Neural crest cell (in vitro differentiated cells): Measurements from ENCODE around the gene AUH. TPM values are rescaled to one million over a fixed set of nuclear protein-coding genes. Genes with fewer than 3 reads are reported as not detected.
A peak's percentile ranks its signal among the peaks of the same experiment; 100 is the strongest.

Experiments used
- DNase-seq: peaks from one replicate; pipeline ENCODE4 v3.0.0; 2021; ENCODE audit warnings: low read depth, mixed read lengths, low spot score
- H3K27ac Mint-ChIP-seq: one replicate; pipeline ENCODE4 v1.8.0; 2021; ENCODE audit warnings: mild to moderate bottlenecking, mixed read lengths; ENCODE audit not compliant: unreplicated experiment
- H3K27me3 Mint-ChIP-seq: 2 replicates; pipeline ENCODE4 v1.8.0; 2021; ENCODE audit warnings: low read depth, mild to moderate bottlenecking, mixed read lengths
- H3K36me3 Mint-ChIP-seq: 2 replicates; pipeline ENCODE4 v1.8.0; 2021; ENCODE audit warnings: low read depth, mild to moderate bottlenecking, mixed read lengths
- H3K4me1 Mint-ChIP-seq: 2 replicates; pipeline ENCODE4 v1.8.0; 2021; ENCODE audit warnings: mixed read lengths
- H3K4me3 Mint-ChIP-seq: one replicate; pipeline ENCODE4 v1.8.0; 2021; ENCODE audit warnings: mild to moderate bottlenecking, mixed read lengths
- H3K9me3 Mint-ChIP-seq: 2 replicates; pipeline ENCODE4 v1.8.0; 2021; ENCODE audit warnings: mixed read lengths
- total RNA-seq: library from RNA; stranded (reverse); gene quantifications from 2 replicates; pipeline ENCODE4 v1.2.1, GENCODE V29; 2021
- TF ChIP-seq, protein P1 (sequence below): fragments of 200-600 bp; sonication (generic); conservative IDR thresholded peaks from 2 replicates; pipeline ENCODE4 v1.5.0; 2021; ENCODE audit warnings: antibody characterized with exemption, mild to moderate bottlenecking

The AUH gene
- total RNA-seq, 1 donor from 2014 or later, result 10.8 TPM

DNA sequence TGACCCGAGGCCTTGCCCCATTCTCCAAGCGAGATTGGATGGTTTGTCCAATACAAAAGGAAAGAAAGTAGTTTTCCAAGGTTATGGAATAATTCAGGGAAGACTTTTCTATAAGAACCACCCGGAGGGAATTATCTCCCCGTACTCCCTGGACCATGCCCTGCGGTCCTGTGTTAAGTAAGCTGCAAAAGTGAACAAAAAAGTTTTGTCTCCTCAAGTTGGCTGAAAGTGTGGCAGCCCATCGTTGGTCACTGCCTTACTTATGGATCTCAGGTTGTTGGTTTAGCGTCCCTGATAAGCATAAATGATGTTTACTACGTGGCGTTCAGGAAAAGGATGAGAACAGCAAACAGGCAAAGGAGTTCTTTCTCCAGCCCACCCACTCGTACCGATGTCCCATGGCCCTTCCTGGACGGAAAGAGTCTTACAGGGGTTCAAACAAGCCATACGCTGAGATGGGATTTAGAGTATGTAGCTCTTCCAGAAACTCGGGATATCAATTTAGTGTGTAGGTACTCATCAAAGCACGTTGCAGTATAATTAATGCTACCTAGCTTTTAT, 413 bp upstream of the AUH start:
- Mint-ChIP-seq H3K9me3 (peaks cover 5% of the 10 kb centered on the region), H3K4me3 (peak overlapping the region; percentile 87), H3K4me1 (peaks cover 20% of the 10 kb centered on the region), H3K27me3 (no peaks in the 10 kb centered on the region), H3K27ac (peak overlapping the region; percentile 84), H3K36me3 (no peaks in the 10 kb centered on the region)
- TF ChIP-seq, protein P1, sequence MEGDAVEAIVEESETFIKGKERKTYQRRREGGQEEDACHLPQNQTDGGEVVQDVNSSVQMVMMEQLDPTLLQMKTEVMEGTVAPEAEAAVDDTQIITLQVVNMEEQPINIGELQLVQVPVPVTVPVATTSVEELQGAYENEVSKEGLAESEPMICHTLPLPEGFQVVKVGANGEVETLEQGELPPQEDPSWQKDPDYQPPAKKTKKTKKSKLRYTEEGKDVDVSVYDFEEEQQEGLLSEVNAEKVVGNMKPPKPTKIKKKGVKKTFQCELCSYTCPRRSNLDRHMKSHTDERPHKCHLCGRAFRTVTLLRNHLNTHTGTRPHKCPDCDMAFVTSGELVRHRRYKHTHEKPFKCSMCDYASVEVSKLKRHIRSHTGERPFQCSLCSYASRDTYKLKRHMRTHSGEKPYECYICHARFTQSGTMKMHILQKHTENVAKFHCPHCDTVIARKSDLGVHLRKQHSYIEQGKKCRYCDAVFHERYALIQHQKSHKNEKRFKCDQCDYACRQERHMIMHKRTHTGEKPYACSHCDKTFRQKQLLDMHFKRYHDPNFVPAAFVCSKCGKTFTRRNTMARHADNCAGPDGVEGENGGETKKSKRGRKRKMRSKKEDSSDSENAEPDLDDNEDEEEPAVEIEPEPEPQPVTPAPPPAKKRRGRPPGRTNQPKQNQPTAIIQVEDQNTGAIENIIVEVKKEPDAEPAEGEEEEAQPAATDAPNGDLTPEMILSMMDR, result no peak
- DNase-seq, result no peak

DNA sequence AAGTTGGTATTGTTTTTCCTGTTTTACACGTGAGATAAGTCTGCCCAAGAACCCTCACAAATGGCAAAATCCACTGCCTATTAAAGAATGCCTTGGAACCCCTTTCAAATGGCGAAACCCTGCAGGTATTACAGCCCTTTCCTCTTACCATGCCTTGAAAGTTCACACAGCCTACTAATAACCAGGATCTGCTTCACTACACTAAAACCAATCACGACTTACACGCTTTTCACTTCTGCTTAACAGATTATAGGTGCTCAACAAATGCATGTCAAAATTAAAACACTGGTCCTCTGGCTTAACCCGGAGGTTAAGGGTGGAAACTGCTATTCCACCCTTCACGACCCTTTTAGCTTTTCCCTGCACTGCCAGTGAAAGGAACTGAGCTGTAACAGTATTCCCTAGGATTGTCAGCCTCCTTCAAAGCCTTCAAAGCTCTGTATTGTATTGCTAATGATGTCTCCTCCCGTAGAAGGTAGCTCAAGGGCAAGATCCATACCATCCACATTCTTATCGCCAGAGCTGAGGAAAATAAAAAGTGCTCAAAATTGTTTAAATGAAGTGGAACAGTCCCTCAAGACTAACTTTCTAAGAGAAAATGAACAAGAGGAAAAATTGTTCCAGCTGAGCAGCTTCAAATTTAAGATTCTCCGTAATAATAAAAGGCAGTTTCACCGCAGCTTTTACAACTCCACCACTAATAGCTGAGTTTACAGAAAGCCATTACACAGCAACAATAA, 997 bp downstream of the AUH start:
- H3K4me3 Mint-ChIP-seq, result peak overlapping the region; percentile 98
- H3K36me3 Mint-ChIP-seq, result no peaks in the 10 kb centered on the region
- H3K27me3 Mint-ChIP-seq, result no peaks in the 10 kb centered on the region
- TF ChIP-seq, protein P1, result no peak
- H3K27ac Mint-ChIP-seq, result peak overlapping the region; percentile 96
- H3K4me1 Mint-ChIP-seq, result peaks cover 20% of the 10 kb centered on the region
- peaks cover 5% of the 10 kb centered on the region for H3K9me3 Mint-ChIP-seq
- no peak for DNase-seq

DNA sequence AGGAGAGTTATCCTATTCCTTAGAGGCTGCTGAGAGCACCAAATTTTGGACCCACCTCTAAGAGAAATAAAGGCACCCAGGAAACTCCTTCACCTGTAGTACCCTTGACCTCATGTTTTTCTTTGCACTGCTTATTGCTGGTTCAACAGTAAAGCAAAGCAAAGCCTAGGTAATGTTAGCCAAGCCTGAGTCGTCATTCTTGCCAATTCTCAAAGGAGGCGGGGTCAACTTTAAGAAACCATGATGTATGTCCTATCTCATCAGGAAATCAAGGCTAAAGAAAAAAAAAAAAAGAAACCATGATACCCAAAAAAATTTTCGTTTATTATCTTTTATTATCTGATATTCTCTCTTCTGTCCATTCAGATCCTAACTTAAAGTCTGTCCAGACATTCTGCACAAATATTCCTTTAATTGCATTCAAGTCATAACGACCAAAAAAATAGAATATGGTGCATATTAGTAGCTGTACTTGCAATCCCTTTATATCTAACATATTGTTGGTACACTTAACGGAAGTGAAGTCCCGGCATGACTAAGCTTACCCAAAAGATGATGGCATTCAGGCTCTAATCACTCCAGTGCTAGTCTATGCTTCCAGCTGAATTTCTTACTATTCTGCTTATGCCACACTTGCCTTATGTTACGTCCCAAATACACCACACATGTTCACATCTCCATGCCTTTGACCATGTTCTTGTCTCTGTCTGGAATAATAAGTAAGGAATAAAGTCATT, 1.8 kb downstream of the AUH start:
- TF ChIP-seq, protein P1, result no peak
- Mint-ChIP-seq H3K4me1 (peaks cover 20% of the 10 kb centered on the region), H3K36me3 (no peaks in the 10 kb centered on the region), H3K27me3 (no peaks in the 10 kb centered on the region), H3K4me3 (peak overlapping the region; percentile 98), H3K27ac (no peak overlapping the region), H3K9me3 (peaks cover 5% of the 10 kb centered on the region)
- DNase-seq, result no peak

DNA sequence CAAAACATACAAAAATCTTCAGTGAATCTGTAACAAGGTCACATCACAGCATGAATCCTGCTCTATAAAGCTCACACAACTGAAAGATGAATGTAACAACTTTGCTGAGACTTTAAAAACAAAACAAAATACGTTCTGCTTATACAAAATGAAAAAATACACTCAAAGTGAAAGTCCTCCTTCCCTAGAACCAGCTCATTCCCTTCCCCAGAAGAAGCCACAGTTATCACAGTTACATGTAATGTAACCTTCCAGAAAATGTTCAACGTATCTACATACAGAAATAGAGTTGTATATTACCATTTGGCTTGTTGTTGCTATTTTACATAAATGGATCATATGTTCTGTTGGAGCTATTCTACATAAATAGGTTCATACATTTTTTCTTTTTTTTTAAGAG, 2.6 kb downstream of the AUH start:
- Mint-ChIP-seq H3K27me3 (no peaks in the 10 kb centered on the region), H3K36me3 (no peaks in the 10 kb centered on the region), H3K4me1 (peaks cover 20% of the 10 kb centered on the region), H3K9me3 (peaks cover 5% of the 10 kb centered on the region), H3K27ac (no peak overlapping the region), H3K4me3 (no peak overlapping the region)
- DNase-seq, result no peak
- TF ChIP-seq, protein P1, result no peak

DNA sequence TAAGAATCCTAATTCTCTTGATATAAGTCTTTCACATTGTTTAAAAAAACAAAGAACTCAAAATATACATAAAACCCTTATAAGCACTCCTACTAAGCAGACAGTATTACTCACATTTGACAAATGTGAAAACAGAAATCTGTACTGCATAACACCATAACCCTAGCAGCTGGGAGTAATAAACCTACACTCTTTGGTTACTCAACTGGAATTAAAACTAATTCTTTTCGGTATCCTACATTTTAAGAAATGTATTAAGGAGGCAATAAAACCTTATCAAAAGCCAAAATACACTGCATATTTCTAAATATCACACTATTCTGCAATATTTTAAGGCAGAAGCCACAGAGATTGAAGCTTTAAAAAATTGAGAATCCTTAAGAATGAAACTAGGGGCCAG, 6.8 kb downstream of the AUH start:
- H3K4me3 Mint-ChIP-seq, result no peak overlapping the region
- no peaks in the 10 kb centered on the region for H3K27me3 Mint-ChIP-seq
- H3K27ac Mint-ChIP-seq, result no peak overlapping the region
- H3K36me3 Mint-ChIP-seq, result no peaks in the 10 kb centered on the region
- H3K9me3 Mint-ChIP-seq, result no peaks in the 10 kb centered on the region
- no peaks in the 10 kb centered on the region for H3K4me1 Mint-ChIP-seq
- DNase-seq, result no peak
- TF ChIP-seq, protein P1, result no peak
